GM23338 (cell line): ENCODE data around the gene RGPD8. TPM values are rescaled to one million over a fixed set of nuclear protein-coding genes. Genes with fewer than 3 reads are reported as not detected.

ENCODE experiments used
- ATAC-seq: fragments of 200-7000 bp; cut with Tn5 transposase; 3 replicates; pipeline ENCODE4 v1.9.1; 2020
- DNase-seq: peaks from one replicate; pipeline ENCODE4 v3.0.0-alpha.2; 2015; ENCODE audit warnings: low spot score
- H2AFZ ChIP-seq: fragments of 200-600 bp; sonication (generic); 2 replicates; pipeline ENCODE4 v1.8.0; 2016; ENCODE audit warnings: antibody characterized with exemption, mild to moderate bottlenecking, moderate library complexity
- H3F3A ChIP-seq: fragments of 200-600 bp; sonication (generic); replicated peaks from 2 replicates; pipeline ENCODE4 v1.8.0; 2017; ENCODE audit warnings: antibody characterized with exemption, mixed run types, low read depth
- H3K27ac ChIP-seq: fragments of 200-600 bp; sonication (generic); 2 replicates; pipeline ENCODE4 v1.6.1; 2016; ENCODE audit warnings: low read depth
- H3K27me3 ChIP-seq: fragments of 200-600 bp; sonication (generic); 2 replicates; pipeline ENCODE4 v1.8.0; 2016; ENCODE audit warnings: mild to moderate bottlenecking, mixed run types, moderate library complexity; ENCODE audit not compliant: insufficient read depth
- H3K36me3 ChIP-seq: fragments of 200-600 bp; sonication (generic); 2 replicates; pipeline ENCODE4 v1.8.0; 2016; ENCODE audit warnings: mild to moderate bottlenecking; ENCODE audit not compliant: insufficient read depth
- H3K4me1 ChIP-seq: fragments of 200-600 bp; sonication (generic); 2 replicates; pipeline ENCODE4 v1.8.0; 2016; ENCODE audit warnings: mild to moderate bottlenecking, moderate library complexity; ENCODE audit not compliant: insufficient read depth
- H3K4me2 ChIP-seq: fragments of 200-600 bp; sonication (generic); 2 replicates; pipeline ENCODE4 v1.7.1; 2017; ENCODE audit warnings: mixed run types
- H3K4me3 ChIP-seq: fragments of 200-600 bp; sonication (generic); 2 replicates; pipeline ENCODE4 v1.6.1; 2016; ENCODE audit warnings: mixed run types
- H3K79me2 ChIP-seq: fragments of 200-600 bp; sonication (generic); replicated peaks from 2 replicates; pipeline ENCODE4 v1.8.0; 2017; ENCODE audit warnings: mild to moderate bottlenecking; ENCODE audit not compliant: insufficient read depth
- H3K9me2 ChIP-seq: fragments of 200-600 bp; sonication (generic); 2 replicates; pipeline ENCODE4 v1.8.0; 2017; ENCODE audit not compliant: insufficient read depth
- H4K20me1 ChIP-seq: fragments of 200-600 bp; sonication (generic); replicated peaks from 2 replicates; pipeline ENCODE4 v1.8.0; 2017; ENCODE audit warnings: mild to moderate bottlenecking; ENCODE audit not compliant: insufficient read depth
- H3K27ac Mint-ChIP-seq: 2 replicates; pipeline ENCODE4 v1.8.0; 2020; ENCODE audit warnings: inconsistent platforms, mild to moderate bottlenecking, moderate library complexity, mixed read lengths
- H3K27me3 Mint-ChIP-seq: 3 replicates; pipeline ENCODE4 v1.8.0; 2022; ENCODE audit warnings: low read depth, mild to moderate bottlenecking, moderate library complexity, mixed read lengths, inconsistent platforms; ENCODE audit not compliant: insufficient read depth, poor library complexity
- H3K36me3 Mint-ChIP-seq: 3 replicates; pipeline ENCODE4 v1.8.0; 2021; ENCODE audit warnings: low read depth, mild to moderate bottlenecking, inconsistent platforms, moderate library complexity, mixed read lengths
- H3K4me1 Mint-ChIP-seq: 3 replicates; pipeline ENCODE4 v1.8.0; 2020; ENCODE audit warnings: mild to moderate bottlenecking, inconsistent platforms, mixed read lengths
- H3K4me3 Mint-ChIP-seq: 3 replicates; pipeline ENCODE4 v1.8.0; 2021; ENCODE audit warnings: moderate library complexity, mild to moderate bottlenecking, inconsistent platforms, mixed read lengths
- H3K9me3 Mint-ChIP-seq: 3 replicates; pipeline ENCODE4 v1.8.0; 2020; ENCODE audit warnings: moderate library complexity, mild to moderate bottlenecking, inconsistent platforms, mixed read lengths
- CREB1 ChIP-seq: fragments of 250-450 bp; sonication (Bioruptor Pico); IDR thresholded peaks from 2 replicates; pipeline ENCODE4 v1.5.0; 2020; ENCODE audit warnings: low read depth, mild to moderate bottlenecking, moderate library complexity
- ETS1 ChIP-seq: IDR thresholded peaks from 2 replicates; pipeline ENCODE4 v1.6.1; 2016; ENCODE audit warnings: antibody characterized with exemption
- EZH2 ChIP-seq: fragments of 200-600 bp; sonication (generic); IDR thresholded peaks from one replicate; pipeline ENCODE4 v1.8.0; 2017; ENCODE audit warnings: antibody characterized with exemption, mild to moderate bottlenecking, low read depth; ENCODE audit not compliant: unreplicated experiment
- EZH2phosphoT487 ChIP-seq: fragments of 200-600 bp; sonication (generic); IDR thresholded peaks from one replicate; pipeline ENCODE4 v1.8.1; 2018; ENCODE audit warnings: antibody characterized with exemption; ENCODE audit not compliant: unreplicated experiment
- JUNB ChIP-seq: IDR thresholded peaks from one replicate; pipeline ENCODE4 v1.6.1; 2016; ENCODE audit warnings: antibody characterized with exemption; ENCODE audit not compliant: unreplicated experiment
- STAT1 ChIP-seq: IDR thresholded peaks from one replicate; pipeline ENCODE4 v1.6.1; 2016; ENCODE audit warnings: antibody characterized with exemption; ENCODE audit not compliant: unreplicated experiment
- ZNF114 ChIP-seq: fragments of 250-450 bp; sonication (Bioruptor Pico); IDR thresholded peaks from 2 replicates; pipeline ENCODE4 v1.5.0; 2020; ENCODE audit warnings: mild to moderate bottlenecking, moderate library complexity
- ZNF331 ChIP-seq: fragments of 250-450 bp; sonication (Bioruptor Pico); IDR thresholded peaks from 2 replicates; pipeline ENCODE4 v1.5.0; 2020; ENCODE audit warnings: low read depth, mild to moderate bottlenecking, moderate library complexity
- ZNF462 ChIP-seq: fragments of 250-450 bp; sonication (Bioruptor Pico); IDR thresholded peaks from 2 replicates; pipeline ENCODE4 v1.5.0; 2020; ENCODE audit warnings: mild to moderate bottlenecking, moderate library complexity
- polyA plus RNA-seq: library from polyadenylated mRNA; unstranded; fragments of >200 nt; fragmentation: Nextera tagmentation; extraction: Ambion mirVana; gene quantifications from 2 replicates; pipeline ENCODE4 v1.2.1, GENCODE V29; 2016
- total RNA-seq: library from RNA; depleted of rRNA; stranded (reverse); fragments of >200 nt; shearing (Covaris generic); gene quantifications from 2 replicates; pipeline ENCODE4 v1.2.3, GENCODE V29; 2014

The RGPD8 gene
- total and polyA plus RNA-seq, 2 experiments from 2014 or later = 1.1 to 8.6 TPM

- no peak for TF ChIP-seq ZNF462 (CRISPR knock-in tag)
- TF ChIP-seq ZNF331 (CRISPR knock-in tag) = no peak
- no peak for TF ChIP-seq STAT1
- no peak for TF ChIP-seq EZH2
- TF ChIP-seq CREB1 = no peak
- no peak for TF ChIP-seq ZNF114 (CRISPR knock-in tag)
- no peak for TF ChIP-seq JUNB
Measured at GRCh38 chr2:112322919-112323318, 110.5 kb downstream of the RGPD8 start (continued).

GRCh38 chr2:112321375-112322320 is 111.8 kb downstream of the RGPD8 start:
- Mint-ChIP-seq H3K27ac (no peak overlapping the region), H3K4me3 (no peak overlapping the region), H3K4me1 (peaks cover 7% of the 10 kb centered on the region; the same call in 2 of the 3 replicates), H3K36me3 (no peaks in the 10 kb centered on the region), H3K27me3 (no peaks in the 10 kb centered on the region), H3K9me3 (no peaks in the 10 kb centered on the region)
- no peaks in the 10 kb centered on the region for H3K36me3 ChIP-seq
- no peak overlapping the region for H3K27ac ChIP-seq
- ATAC-seq = no peak
- H3K4me3 ChIP-seq = no peak overlapping the region
- H3K9me2 ChIP-seq = no peaks in the 10 kb centered on the region
- H2AFZ ChIP-seq = no peak overlapping the region
- no peaks in the 10 kb centered on the region for H4K20me1 ChIP-seq
- H3K79me2 ChIP-seq = no peaks in the 10 kb centered on the region
- H3K4me1 ChIP-seq = no peaks in the 10 kb centered on the region
- no peaks in the 10 kb centered on the region for H3K27me3 ChIP-seq
- H3K4me2 ChIP-seq = no peak overlapping the region
- no peaks in the 10 kb centered on the region for H3F3A ChIP-seq
- DNase-seq = no peak
- TF ChIP-seq ETS1 (no peak), CREB1 (no peak), JUNB (no peak), ZNF114 (CRISPR knock-in tag) (no peak), EZH2phosphoT487 (no peak)
